HG02884 (cell line): Measurements from ENCODE around the gene LYVE1.

ENCODE experiments used
- ATAC-seq: cut with Tn5 transposase; IDR thresholded peaks from one replicate; pipeline ENCODE4 v1.9.1; 2021; ENCODE audit warnings: mild to moderate bottlenecking, moderate library complexity; ENCODE audit not compliant: unreplicated experiment

LYVE1 gene

DNA sequence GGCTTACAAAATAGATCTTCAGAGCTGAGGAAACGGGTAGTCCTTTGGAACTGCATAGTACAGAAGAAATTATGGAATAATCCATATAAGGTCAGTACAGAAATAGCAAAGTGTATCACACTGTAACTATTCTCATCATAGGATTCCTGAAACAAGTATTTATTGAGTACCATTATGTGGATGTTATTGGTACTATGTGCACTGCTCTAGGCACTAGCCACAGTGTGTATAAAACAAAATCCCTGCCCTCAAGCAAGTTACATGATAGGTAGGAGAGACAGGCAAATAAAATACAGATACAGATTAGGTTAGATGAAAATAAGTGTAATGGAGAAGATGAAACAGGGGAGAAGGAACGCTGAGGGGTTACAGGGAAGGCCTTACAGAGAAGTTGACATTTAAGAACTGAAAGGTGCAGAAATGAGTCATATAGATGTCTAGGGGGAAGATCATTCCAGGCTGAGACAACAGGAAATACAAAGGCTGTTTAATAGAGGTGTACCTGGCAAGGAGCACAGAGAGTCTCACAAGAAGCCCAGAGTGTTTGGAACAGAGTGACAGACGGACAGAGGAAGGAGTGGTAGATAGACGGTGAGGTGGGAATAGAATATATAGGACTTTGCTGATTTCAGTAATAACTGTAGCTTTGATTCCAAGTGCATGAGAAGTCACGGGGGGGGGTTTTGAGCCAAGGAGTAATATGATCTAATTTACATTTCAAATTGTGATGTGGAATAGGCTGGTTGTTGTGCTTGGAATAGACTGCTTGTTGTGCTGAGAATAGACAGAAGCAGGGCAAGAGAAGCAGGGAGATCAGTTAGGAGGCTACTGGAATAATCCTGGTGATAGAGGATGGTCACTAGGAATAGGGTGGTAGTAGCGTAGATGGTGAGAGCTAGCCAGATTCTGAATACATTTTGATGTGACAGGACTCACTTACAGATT lies 41.2 kb downstream of the LYVE1 start:
- ATAC-seq = peak; percentile 91

DNA sequence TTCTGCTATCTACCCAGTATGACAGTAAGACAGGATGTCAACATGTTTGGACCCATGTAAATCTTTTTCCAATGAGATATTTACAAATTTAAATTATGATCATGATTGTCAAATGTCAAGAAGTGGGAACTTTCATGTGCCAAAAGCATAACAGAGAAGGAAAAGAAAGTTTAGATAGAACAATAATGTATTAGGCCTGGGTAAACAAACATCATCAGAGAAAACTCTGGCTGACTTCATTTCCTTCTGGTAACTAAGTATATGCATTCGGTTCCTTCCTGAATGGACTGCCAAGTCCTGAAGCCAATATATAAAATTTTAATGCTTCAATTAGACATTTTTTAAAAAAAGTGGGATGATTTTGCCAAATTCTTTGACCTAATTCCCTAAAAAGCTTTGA lies 44.0 kb downstream of the LYVE1 start:
- no peak for ATAC-seq

DNA sequence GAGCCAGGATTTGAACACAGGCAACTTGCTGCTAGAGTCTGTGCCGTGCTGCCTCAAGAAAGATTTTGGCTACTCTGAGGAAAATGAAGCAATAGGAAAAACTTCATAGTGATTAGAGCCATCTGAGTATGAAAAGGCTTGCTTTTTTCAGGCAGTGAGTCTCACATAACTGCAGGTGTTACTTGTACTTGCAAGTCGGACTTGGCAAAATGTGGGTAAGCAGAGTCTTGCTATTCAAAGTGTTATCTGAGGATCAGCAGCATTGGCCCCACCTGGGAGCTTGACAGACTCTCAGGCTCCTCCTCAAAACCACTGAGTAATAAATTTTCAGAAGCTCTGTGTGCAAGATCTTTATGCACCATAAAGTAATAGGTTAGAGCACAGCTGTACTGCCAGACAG lies 45.5 kb downstream of the LYVE1 start:
- no peak for ATAC-seq

DNA sequence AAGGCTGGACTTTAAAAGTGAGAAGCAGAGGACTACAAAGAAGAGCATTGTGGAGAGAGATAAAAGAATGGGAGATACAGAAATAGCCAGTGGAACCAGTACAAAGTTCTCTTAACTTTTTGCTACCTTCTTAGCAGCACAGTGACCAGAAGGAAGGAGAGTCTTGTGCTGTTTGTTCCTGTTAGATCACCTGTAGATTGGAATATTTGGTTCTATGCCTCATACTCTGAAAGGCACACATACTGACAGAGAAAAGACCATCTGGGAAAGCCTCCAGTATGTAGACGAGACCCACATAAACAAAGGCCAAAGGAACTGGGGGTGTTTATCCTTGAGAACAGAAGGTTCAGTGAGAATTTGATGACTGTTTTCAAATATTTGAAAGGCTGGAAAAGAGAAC lies 46.2 kb downstream of the LYVE1 start:
- ATAC-seq = no peak

DNA sequence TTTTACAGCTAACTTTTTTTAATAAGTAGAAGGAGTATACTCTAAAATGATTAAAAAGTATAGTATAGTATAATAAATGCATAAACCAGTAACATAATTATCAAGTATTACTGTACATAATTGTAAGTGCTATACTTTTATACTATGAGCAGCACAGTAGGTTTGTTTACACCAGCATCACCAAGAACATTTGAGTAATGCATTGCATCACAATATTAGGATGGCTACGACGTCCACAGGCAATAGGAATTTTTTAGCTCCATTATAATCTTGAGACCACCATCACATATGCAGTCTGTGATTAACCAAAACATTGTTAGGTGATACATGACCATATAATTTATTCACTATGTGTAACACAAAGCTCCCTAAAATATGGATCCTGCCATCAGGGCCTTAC lies 47.9 kb downstream of the LYVE1 start:
- ATAC-seq = no peak

DNA sequence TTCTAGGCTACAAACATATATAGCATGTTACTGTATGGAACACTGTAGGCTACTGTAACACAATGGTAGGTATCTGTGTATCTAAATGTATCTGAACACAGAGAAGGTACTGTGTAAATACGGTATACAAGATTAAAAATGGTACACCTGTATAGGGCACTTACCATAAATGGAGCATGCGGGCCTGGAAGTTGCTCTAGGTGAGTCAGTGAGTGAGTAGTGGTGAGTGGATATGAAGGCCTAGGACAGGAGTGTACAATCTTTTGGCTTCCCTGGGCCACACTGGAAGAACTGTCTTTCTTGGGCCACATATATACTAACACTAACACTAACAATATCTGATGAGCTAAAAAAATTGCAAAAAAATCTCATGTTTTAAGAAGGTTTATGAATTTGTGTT lies 48.8 kb downstream of the LYVE1 start:
- no peak for ATAC-seq

DNA sequence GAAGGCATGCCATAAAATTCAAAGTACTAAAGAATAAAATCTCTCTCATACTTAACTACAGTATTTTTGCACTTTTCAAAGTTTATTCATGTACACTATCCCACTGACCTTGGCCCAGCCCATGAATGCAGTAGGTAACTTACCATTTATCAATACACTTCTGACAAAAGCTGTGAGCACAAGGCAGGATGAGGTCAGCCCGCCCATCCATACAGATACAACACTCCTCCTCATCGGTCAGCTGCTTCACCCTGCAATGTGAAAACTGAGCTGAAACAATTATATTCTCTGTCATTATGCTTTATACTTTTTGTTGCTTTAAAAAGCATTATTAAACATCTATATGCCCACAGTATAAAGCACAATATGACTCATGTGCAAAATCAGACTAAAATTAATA lies 49.6 kb downstream of the LYVE1 start:
- ATAC-seq = no peak

DNA sequence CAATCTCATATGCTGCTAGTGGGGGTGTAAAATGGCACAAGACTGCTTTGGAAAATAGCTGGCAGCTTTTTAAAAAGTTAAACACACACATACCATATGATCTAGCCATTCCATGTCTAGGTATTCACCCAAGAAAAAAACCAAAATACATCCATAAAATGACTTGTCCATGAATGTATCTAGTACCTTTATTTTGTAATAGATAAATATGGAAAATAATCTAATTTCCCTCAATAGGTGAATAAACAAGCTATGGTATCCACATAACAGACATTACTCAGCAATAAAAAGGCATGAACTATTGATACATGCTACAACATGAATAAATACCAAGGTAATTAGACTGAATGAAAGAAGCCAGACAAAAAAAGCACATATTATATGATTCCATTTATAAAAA lies 50.3 kb downstream of the LYVE1 start:
- ATAC-seq = no peak

DNA sequence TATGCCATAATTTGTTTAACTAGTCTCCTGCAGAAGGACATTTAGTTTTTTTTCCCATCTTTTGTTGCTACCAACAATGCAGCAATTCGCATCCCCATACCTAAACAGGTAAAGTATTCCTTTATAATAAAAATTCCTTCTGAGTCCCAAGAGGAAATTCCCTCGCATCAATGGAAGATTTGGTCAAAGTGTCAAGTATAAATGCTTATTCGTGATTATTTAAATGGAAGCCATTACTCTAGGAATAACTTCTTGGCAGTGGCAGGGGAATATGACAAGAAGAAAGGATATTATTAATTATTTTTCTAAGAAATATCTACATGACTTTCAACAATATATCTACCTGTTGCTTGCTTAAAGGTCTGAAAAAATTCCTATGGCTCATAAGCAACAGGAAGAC lies 53.0 kb downstream of the LYVE1 start:
- no peak for ATAC-seq

DNA sequence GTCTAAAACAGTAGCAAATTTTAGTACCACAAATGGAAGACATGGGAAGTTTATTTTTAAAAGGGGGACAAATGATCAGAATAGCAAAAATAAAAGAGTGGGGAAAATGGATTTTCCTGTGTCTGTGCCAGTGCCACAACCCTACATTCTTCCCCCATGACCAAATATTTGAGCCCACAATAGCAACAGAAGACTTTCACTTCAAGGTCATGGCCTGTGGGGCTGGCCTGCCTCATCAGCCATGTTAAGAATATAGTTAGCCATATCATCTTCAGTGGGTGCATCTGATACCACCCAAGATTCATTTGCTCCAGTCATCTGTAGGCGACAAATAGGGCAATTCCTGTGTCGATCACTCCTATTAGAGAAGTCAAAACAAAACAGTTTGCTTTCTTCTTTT lies 53.8 kb downstream of the LYVE1 start:
- no peak for ATAC-seq

DNA sequence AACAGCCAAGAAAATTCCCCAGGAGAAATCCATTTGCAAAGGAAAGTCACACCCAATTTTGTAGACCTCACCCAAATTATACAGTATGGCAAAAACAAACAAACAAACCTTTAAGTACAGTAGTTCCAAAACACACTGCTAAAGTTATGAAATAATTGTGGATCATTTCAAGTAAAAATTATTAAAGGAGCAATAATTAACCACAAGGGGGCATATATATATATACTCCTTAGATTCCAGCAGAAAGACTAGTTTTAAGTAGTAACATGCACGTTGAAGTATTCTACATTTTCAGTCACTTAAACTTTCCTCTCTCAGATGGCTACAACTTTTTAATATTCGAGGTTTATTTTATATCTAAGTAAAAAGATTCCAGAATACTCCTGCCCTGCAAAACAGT lies 54.3 kb downstream of the LYVE1 start:
- ATAC-seq = no peak

DNA sequence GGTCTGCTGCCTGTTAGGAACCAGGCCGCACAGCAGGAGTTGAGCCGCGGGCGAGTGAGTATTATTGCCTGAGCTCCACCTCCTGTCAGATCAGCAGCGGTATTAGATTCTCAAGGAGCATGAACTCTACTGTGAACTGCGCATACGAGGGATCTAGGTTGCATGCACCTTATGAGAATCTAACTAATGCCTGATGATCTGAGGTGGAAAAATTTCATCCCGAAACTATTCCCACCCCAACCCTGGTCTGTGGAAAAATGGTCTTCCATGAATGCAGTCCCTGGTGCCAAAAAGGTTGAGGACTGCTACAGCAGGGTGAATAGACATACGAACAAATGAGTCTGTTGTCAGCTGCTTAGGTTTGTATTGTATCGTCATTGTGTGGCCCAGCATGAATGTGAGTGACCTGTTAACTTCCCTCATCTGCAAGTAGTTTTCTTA lies 57.3 kb downstream of the LYVE1 start:
- no peak for ATAC-seq
